ENCODE measurements around the gene SECISBP2.

- TF ChIP-seq, protein P1, sequence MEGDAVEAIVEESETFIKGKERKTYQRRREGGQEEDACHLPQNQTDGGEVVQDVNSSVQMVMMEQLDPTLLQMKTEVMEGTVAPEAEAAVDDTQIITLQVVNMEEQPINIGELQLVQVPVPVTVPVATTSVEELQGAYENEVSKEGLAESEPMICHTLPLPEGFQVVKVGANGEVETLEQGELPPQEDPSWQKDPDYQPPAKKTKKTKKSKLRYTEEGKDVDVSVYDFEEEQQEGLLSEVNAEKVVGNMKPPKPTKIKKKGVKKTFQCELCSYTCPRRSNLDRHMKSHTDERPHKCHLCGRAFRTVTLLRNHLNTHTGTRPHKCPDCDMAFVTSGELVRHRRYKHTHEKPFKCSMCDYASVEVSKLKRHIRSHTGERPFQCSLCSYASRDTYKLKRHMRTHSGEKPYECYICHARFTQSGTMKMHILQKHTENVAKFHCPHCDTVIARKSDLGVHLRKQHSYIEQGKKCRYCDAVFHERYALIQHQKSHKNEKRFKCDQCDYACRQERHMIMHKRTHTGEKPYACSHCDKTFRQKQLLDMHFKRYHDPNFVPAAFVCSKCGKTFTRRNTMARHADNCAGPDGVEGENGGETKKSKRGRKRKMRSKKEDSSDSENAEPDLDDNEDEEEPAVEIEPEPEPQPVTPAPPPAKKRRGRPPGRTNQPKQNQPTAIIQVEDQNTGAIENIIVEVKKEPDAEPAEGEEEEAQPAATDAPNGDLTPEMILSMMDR (conservative IDR thresholded peaks at IDR 0.05; ENCODE audit: low read depth in 2 of 2) = no peak
- TF ChIP-seq POLR2AphosphoS5 (IDR thresholded peaks at IDR 0.05; ENCODE audit: low read depth) = no peak
- TF ChIP-seq, protein P2, sequence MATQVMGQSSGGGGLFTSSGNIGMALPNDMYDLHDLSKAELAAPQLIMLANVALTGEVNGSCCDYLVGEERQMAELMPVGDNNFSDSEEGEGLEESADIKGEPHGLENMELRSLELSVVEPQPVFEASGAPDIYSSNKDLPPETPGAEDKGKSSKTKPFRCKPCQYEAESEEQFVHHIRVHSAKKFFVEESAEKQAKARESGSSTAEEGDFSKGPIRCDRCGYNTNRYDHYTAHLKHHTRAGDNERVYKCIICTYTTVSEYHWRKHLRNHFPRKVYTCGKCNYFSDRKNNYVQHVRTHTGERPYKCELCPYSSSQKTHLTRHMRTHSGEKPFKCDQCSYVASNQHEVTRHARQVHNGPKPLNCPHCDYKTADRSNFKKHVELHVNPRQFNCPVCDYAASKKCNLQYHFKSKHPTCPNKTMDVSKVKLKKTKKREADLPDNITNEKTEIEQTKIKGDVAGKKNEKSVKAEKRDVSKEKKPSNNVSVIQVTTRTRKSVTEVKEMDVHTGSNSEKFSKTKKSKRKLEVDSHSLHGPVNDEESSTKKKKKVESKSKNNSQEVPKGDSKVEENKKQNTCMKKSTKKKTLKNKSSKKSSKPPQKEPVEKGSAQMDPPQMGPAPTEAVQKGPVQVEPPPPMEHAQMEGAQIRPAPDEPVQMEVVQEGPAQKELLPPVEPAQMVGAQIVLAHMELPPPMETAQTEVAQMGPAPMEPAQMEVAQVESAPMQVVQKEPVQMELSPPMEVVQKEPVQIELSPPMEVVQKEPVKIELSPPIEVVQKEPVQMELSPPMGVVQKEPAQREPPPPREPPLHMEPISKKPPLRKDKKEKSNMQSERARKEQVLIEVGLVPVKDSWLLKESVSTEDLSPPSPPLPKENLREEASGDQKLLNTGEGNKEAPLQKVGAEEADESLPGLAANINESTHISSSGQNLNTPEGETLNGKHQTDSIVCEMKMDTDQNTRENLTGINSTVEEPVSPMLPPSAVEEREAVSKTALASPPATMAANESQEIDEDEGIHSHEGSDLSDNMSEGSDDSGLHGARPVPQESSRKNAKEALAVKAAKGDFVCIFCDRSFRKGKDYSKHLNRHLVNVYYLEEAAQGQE (IDR thresholded peaks at IDR 0.05; ENCODE audit: unreplicated experiment) = no peak
- TF ChIP-seq EZH2phosphoT487 (IDR thresholded peaks at IDR 0.05; ENCODE audit: unreplicated experiment) = no peak
- TF ChIP-seq EZH2 (IDR thresholded peaks at IDR 0.05; ENCODE audit: low read depth, unreplicated experiment) = no peak
- no peak for TF ChIP-seq ZNF331 (CRISPR knock-in tag; IDR thresholded peaks at IDR 0.05; ENCODE audit: low read depth)
- no peak for TF ChIP-seq CREB1 (CRISPR knock-in tag; IDR thresholded peaks at IDR 0.05; ENCODE audit: low read depth)
- TF ChIP-seq ZNF462 (CRISPR knock-in tag; IDR thresholded peaks at IDR 0.05) = no peak
- no peak for TF ChIP-seq JUNB (IDR thresholded peaks at IDR 0.05; ENCODE audit: unreplicated experiment)
- TF ChIP-seq ETS1 (IDR thresholded peaks at IDR 0.05) = no peak
- TF ChIP-seq STAT1 (IDR thresholded peaks at IDR 0.05; ENCODE audit: unreplicated experiment) = no peak
- TF ChIP-seq NANOG (IDR thresholded peaks at IDR 0.05; ENCODE audit: borderline replicate concordance) = no peak
- TF ChIP-seq ZNF114 (CRISPR knock-in tag; IDR thresholded peaks at IDR 0.05) = no peak
Measured at GRCh38 chr9:89278551-89278950, 39.7 kb upstream of the SECISBP2 start.

All from GM23338 (cell line).